ENCODE results near the gene EIF2D. TPM values are rescaled to one million over a fixed set of nuclear protein-coding genes. Genes with fewer than 3 reads are reported as not detected.

The EIF2D gene
- total RNA-seq, 2 donors from 2014 or later = 40.5 to 41.1 TPM

GRCh38 chr1:206575894-206576737, 36.1 kb downstream of the EIF2D start:
- H3K9me3 ChIP-seq = no peaks in the 10 kb centered on the region
- no peak for ATAC-seq (ENCODE audit: insufficient number of reproducible peaks, low FRiP score, low read depth)
- no peaks in the 10 kb centered on the region for H3K27me3 ChIP-seq (replicated peaks; ENCODE audit: insufficient read depth)
- no peaks in the 10 kb centered on the region for H3K36me3 ChIP-seq
- TF ChIP-seq, protein P1, sequence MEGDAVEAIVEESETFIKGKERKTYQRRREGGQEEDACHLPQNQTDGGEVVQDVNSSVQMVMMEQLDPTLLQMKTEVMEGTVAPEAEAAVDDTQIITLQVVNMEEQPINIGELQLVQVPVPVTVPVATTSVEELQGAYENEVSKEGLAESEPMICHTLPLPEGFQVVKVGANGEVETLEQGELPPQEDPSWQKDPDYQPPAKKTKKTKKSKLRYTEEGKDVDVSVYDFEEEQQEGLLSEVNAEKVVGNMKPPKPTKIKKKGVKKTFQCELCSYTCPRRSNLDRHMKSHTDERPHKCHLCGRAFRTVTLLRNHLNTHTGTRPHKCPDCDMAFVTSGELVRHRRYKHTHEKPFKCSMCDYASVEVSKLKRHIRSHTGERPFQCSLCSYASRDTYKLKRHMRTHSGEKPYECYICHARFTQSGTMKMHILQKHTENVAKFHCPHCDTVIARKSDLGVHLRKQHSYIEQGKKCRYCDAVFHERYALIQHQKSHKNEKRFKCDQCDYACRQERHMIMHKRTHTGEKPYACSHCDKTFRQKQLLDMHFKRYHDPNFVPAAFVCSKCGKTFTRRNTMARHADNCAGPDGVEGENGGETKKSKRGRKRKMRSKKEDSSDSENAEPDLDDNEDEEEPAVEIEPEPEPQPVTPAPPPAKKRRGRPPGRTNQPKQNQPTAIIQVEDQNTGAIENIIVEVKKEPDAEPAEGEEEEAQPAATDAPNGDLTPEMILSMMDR (IDR thresholded peaks at IDR 0.05) = no peak
- H3K4me1 ChIP-seq (ENCODE audit: control insufficient read depth in 1 of 2, low read depth in 2 of 2) = peaks cover 9 to 15% of the 10 kb centered on the region in 2 donors
- H3K4me3 ChIP-seq = no peak overlapping the region
- no peak for DNase-seq (ENCODE audit: low spot score)
- H3K27ac ChIP-seq = peak overlapping the region; percentile 13 to 32

DNA sequence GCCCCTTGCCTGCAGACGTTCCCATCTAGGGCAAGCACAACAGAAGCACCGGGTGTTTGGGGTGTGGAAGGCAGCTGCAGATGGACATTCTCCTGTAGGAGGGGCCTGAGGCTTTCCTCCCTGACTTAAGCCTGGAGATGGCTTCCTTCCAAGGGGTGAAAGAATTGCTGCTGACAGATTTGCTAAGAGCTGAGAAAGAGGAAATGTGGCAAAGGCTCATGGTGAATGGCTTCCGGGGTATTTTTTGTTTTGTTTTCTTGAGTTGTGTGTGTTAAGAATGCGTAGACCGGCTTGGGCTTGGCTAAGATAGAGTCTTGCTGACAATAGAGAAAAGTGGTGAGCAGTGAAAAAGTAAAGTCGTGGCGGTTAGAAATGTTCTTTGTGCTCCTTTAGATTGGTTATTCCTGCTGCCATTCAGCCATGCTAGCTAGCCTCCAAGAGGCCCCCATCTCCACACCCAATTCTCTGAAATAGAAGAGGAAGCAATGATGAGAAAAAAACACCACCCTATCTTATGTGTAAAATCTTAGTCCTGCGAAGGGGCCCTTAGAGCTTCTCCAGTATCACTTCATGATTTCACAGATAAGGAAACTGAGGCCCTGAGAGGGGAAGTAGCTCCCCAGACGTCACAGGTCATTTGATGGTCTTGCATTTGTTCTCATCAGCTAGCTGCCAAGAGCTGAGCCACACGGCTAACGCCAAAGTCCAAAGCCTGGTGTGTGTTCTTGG, 36.9 kb downstream of the EIF2D start:
- no peak for DNase-seq (ENCODE audit: low spot score)
- Histone ChIP-seq H3K9me3 (no peaks in the 10 kb centered on the region), H3K27me3 (replicated peaks; ENCODE audit: insufficient read depth) (no peaks in the 10 kb centered on the region), H3K4me1 (ENCODE audit: control insufficient read depth in 1 of 2, low read depth in 2 of 2) (peaks cover 9 to 15% of the 10 kb centered on the region in 2 donors), H3K4me3 (no peak overlapping the region), H3K36me3 (no peaks in the 10 kb centered on the region), H3K27ac (peak overlapping the region in 1 of 2 donors; percentile 32)
- TF ChIP-seq, protein P1 (IDR thresholded peaks at IDR 0.05) = no peak
- no peak for ATAC-seq (ENCODE audit: insufficient number of reproducible peaks, low FRiP score, low read depth)

DNA sequence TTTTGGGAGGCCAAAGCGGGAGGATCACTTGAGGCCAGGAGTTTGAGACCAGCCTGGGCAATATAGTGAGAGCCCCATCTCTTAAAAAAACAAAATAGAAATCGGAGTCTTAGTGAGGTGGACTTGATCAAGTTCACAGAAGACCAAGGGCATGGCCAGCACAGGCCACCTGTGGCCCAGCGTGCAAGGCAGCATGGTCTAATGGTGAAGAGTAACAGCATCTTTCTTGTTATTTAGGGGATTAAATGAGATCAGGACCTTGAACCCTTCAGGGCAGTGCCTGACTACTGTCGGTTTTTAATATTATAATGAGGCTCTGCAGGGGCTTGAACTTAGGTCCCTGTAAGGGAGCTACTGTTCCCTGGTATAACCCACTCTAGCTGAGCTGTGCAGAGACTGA, 38.5 kb downstream of the EIF2D start:
- Histone ChIP-seq H3K4me3 (no peak overlapping the region), H3K27ac (no peak overlapping the region), H3K4me1 (ENCODE audit: control insufficient read depth in 1 of 2, low read depth in 2 of 2) (peaks cover 0 to 7% of the 10 kb centered on the region in 2 donors), H3K27me3 (replicated peaks; ENCODE audit: insufficient read depth) (no peaks in the 10 kb centered on the region), H3K36me3 (no peaks in the 10 kb centered on the region), H3K9me3 (no peaks in the 10 kb centered on the region)
- TF ChIP-seq, protein P1 (IDR thresholded peaks at IDR 0.05) = no peak
- DNase-seq (ENCODE audit: low spot score) = no peak
- no peak for ATAC-seq (ENCODE audit: insufficient number of reproducible peaks, low FRiP score, low read depth)

DNA sequence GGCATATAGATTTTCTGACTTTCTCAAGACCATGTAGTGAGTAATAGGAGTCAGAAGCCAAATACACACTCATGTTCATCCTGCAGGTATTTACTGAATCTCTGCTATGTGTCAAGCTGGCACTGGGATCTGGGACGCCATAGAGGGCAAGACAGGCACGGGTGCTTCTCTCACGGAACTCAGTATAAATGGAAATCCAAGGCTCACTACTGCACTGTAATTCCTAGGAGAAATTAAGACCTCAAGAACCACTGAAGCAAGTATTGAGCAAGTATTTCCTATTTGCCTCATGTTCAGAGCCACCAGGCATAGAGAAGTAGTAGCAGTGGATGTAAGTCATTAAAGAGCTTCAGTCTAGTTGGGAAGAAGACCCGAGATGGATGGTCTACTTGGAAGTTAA, 38.9 kb downstream of the EIF2D start:
- no peak overlapping the region for H3K27ac ChIP-seq
- DNase-seq (ENCODE audit: low spot score) = no peak
- TF ChIP-seq, protein P1 (IDR thresholded peaks at IDR 0.05) = no peak
- no peak for ATAC-seq (ENCODE audit: insufficient number of reproducible peaks, low FRiP score, low read depth)
- H3K9me3 ChIP-seq = no peaks in the 10 kb centered on the region
- no peaks in the 10 kb centered on the region for H3K36me3 ChIP-seq
- H3K4me1 ChIP-seq (ENCODE audit: control insufficient read depth in 1 of 2, low read depth in 2 of 2) = peaks cover 0 to 7% of the 10 kb centered on the region in 2 donors
- no peak overlapping the region for H3K4me3 ChIP-seq
- no peaks in the 10 kb centered on the region for H3K27me3 ChIP-seq (replicated peaks; ENCODE audit: insufficient read depth)

- TF ChIP-seq, protein P1 (IDR thresholded peaks at IDR 0.05) = no peak
- no peaks in the 10 kb centered on the region for H3K36me3 ChIP-seq
- no peaks in the 10 kb centered on the region for H3K27me3 ChIP-seq (replicated peaks; ENCODE audit: insufficient read depth)
- ATAC-seq (ENCODE audit: insufficient number of reproducible peaks, low FRiP score, low read depth) (no peak), DNase-seq (ENCODE audit: low spot score) (no peak)
- H3K9me3 ChIP-seq = no peaks in the 10 kb centered on the region
- H3K27ac ChIP-seq = no peak overlapping the region
- H3K4me3 ChIP-seq = no peak overlapping the region
- H3K4me1 ChIP-seq (ENCODE audit: control insufficient read depth in 1 of 2, low read depth in 2 of 2) = peaks cover 0 to 7% of the 10 kb centered on the region in 2 donors
Measured at GRCh38 chr1:206572835-206573234, 39.4 kb downstream of the EIF2D start.

All from thoracic aorta (tissue), 2 donors.